HCT116 (cell line): ENCODE data around the gene NFASC. TPM values are rescaled to one million over a fixed set of nuclear protein-coding genes. Genes with fewer than 3 reads are reported as not detected.

ENCODE experiments used
- ATAC-seq: fragments of 200-7000 bp; cut with Tn5 transposase; 2 replicates; pipeline ENCODE4 v1.9.1; 2020; ENCODE audit warnings: mild to moderate bottlenecking, moderate library complexity
- BruUV-seq: library from RNA; stranded (reverse); fragments of 400-500 nt; replicated peaks from 2 replicates; lab custom pipeline; 2021; lab: Mats Ljungman, UMichigan
- CTCF ChIA-PET: fragments of 300-600 bp; sonication (Branson Sonifier 250); formaldehyde crosslinking; loops from one replicate; lab custom pipeline; 2021; ENCODE audit warnings: antibody characterized with exemption; lab: Charles Lee
- POLR2A ChIA-PET: fragments of 300-600, 350-600 bp; sonication (Branson Sonifier 250); formaldehyde crosslinking; loops from one replicate; lab custom pipeline; 2021; ENCODE audit warnings: antibody characterized with exemption; lab: Charles Lee
- RAD21 ChIA-PET, 2 experiments: fragments of 300-600 bp; sonication (Branson Sonifier 250); formaldehyde crosslinking; loops; one replicate each; lab custom pipeline; 2023; ENCODE audit warnings: low total read pairs in 2 of 2; ENCODE audit not compliant: uncharacterized antibody in 2 of 2, unreplicated experiment in 2 of 2, low non-redundant PET in 1 of 2; lab: Charles Lee
- DNase-seq: peaks from one replicate; pipeline ENCODE4 v3.0.0-alpha.2; 2010; ENCODE audit warnings: low read depth, low spot score
- H2AFZ ChIP-seq: fragments of 200-600 bp; shearing (Covaris generic), sonication (generic); 2 replicates; pipeline ENCODE4 v1.6.1; 2017; ENCODE audit warnings: low read depth, mixed run types, mixed read lengths, antibody characterized with exemption, low read length; ENCODE audit not compliant: poor library complexity, severe bottlenecking
- H3K27ac ChIP-seq: 2 replicates; pipeline ENCODE4 v1.5.1; 2012; ENCODE audit warnings: low read depth, low read length
- H3K27me3 ChIP-seq: fragments of 200-600 bp; sonication (generic); 2 replicates; pipeline ENCODE4 v1.6.1; 2016; ENCODE audit warnings: mixed run types, low read length, mixed read lengths; ENCODE audit not compliant: insufficient read depth
- H3K36me3 ChIP-seq, 2 experiments: fragments of 200-500 bp in 1 of 2; fragments of 200-600 bp in 1 of 2; sonication (Bioruptor generic) in 1 of 2; sonication (generic) in 1 of 2; 2 replicates each; pipeline versions ENCODE4 v1.5.1 to v1.6.1; 2014 to 2016; ENCODE audit warnings: low read length in 2 of 2, inconsistent platforms in 1 of 2, mixed read lengths in 1 of 2, mixed run types in 1 of 2; ENCODE audit not compliant: insufficient read depth in 2 of 2, control insufficient read depth in 1 of 2
- H3K4me1 ChIP-seq, 2 experiments: fragments of 200-600 bp in 1 of 2; sonication (generic) in 1 of 2; 2 replicates each; pipeline versions ENCODE4 v1.5.1 to v1.6.1; 2012 to 2017; ENCODE audit warnings: low read length in 2 of 2, inconsistent platforms in 1 of 2, mild to moderate bottlenecking in 1 of 2, mixed read lengths in 1 of 2, mixed run types in 1 of 2, moderate library complexity in 1 of 2; ENCODE audit not compliant: insufficient read depth in 2 of 2, control insufficient read depth in 1 of 2
- H3K4me2 ChIP-seq: fragments of 200-600 bp; sonication (generic); 2 replicates; pipeline ENCODE4 v1.6.1; 2017; ENCODE audit warnings: mixed run types, low read length, mixed read lengths
- H3K4me3 ChIP-seq, 2 experiments: fragments of 200-600 bp in 1 of 2; sonication (generic) in 1 of 2; replicated peaks in 1 of 2; 2 replicates each; pipeline ENCODE4 v1.5.1; 2011 to 2016; ENCODE audit warnings: low read length in 2 of 2, control low read depth in 1 of 2, low read depth in 1 of 2, mild to moderate bottlenecking in 1 of 2, mixed read lengths in 1 of 2, mixed run types in 1 of 2
- H3K79me2 ChIP-seq: fragments of 200-600 bp; sonication (generic); 2 replicates; pipeline ENCODE4 v1.6.1; 2017; ENCODE audit warnings: mild to moderate bottlenecking, mixed run types, low read length, moderate library complexity, mixed read lengths; ENCODE audit not compliant: insufficient read depth
- H3K9ac ChIP-seq: fragments of 200-600 bp; sonication (generic); 2 replicates; pipeline ENCODE4 v1.6.1; 2016; ENCODE audit warnings: low read length, mixed read lengths
- H3K9me2 ChIP-seq: fragments of 200-600 bp; sonication (generic), shearing (Covaris generic); 2 replicates; pipeline ENCODE4 v1.6.1; 2017; ENCODE audit warnings: mixed run types, mild to moderate bottlenecking, moderate library complexity; ENCODE audit not compliant: insufficient read depth
- H3K9me3 ChIP-seq, 2 experiments: fragments of 200-500 bp in 1 of 2; fragments of 200-600 bp in 1 of 2; sonication (Bioruptor generic) in 1 of 2; sonication (generic) in 1 of 2; 2 replicates each; pipeline ENCODE4 v1.6.1; 2014 to 2017; ENCODE audit warnings: low read length in 2 of 2, mixed read lengths in 2 of 2, inconsistent platforms in 1 of 2, low read depth in 1 of 2, mild to moderate bottlenecking in 1 of 2, mixed run types in 1 of 2, moderate library complexity in 1 of 2; ENCODE audit not compliant: control insufficient read depth in 1 of 2, insufficient read depth in 1 of 2
- H4K20me1 ChIP-seq: fragments of 200-600 bp; sonication (generic), shearing (Covaris generic); 2 replicates; pipeline ENCODE4 v1.6.1; 2017; ENCODE audit warnings: mixed run types, mild to moderate bottlenecking, moderate library complexity; ENCODE audit not compliant: insufficient read depth
- ATF3 ChIP-seq: IDR thresholded peaks from 2 replicates; pipeline ENCODE4 v1.6.1; 2012
- CEBPB ChIP-seq: IDR thresholded peaks from 2 replicates; pipeline ENCODE4 v1.6.1; 2012; ENCODE audit warnings: low read depth
- EZH2phosphoT487 ChIP-seq: fragments of 200-600 bp; IDR thresholded peaks from 2 replicates; pipeline ENCODE4 v1.6.1; 2018; ENCODE audit warnings: antibody characterized with exemption, borderline replicate concordance
- FOSL1 ChIP-seq: IDR thresholded peaks from 2 replicates; pipeline ENCODE4 v1.6.1; 2012; ENCODE audit warnings: low read depth
- POLR2A ChIP-seq: IDR thresholded peaks from 2 replicates; pipeline ENCODE4 v1.7.0; 2011; ENCODE audit warnings: borderline replicate concordance; ENCODE audit not compliant: insufficient read depth, insufficient read length; ENCODE audit errors: extremely low read depth
- POLR2AphosphoS5 ChIP-seq: IDR thresholded peaks from 2 replicates; pipeline ENCODE4 v1.6.1; 2011; ENCODE audit warnings: mild to moderate bottlenecking, low read depth, low read length, moderate library complexity
- RAD21 ChIP-seq: IDR thresholded peaks from 2 replicates; pipeline ENCODE4 v1.6.1; 2012; ENCODE audit warnings: low read depth, mild to moderate bottlenecking
- YY1 ChIP-seq: IDR thresholded peaks from 2 replicates; pipeline ENCODE4 v1.6.1; 2011; ENCODE audit warnings: low read length, low read depth, moderate library complexity, mild to moderate bottlenecking; ENCODE audit not compliant: insufficient replicate concordance; ENCODE audit errors: extremely low read depth
- ZBTB33 ChIP-seq: IDR thresholded peaks from 2 replicates; pipeline ENCODE4 v1.6.1; 2011; ENCODE audit warnings: mild to moderate bottlenecking, low read length, moderate library complexity; ENCODE audit not compliant: insufficient replicate concordance; ENCODE audit errors: extremely low read depth
- intact Hi-C: fragments of 100-400 bp; cut with micrococcal nuclease; formaldehyde crosslinking; loops from 2 replicates; pipeline ENCODE4 v1.10.0; 2022
- total RNA-seq: library from RNA; stranded (reverse); gene quantifications from one replicate; pipeline ENCODE4 v1.2.1, GENCODE V29; 2021; ENCODE audit not compliant: unreplicated experiment

The NFASC gene
- total RNA-seq, 1 experiment from 2014 or later, result 0.57 TPM

GRCh38 chr1:205028390-205028789 is 157.7 kb downstream of the NFASC start:
- H3K27me3 ChIP-seq, result no peaks in the 10 kb centered on the region
- no TSS peak for BruUV-seq

More at GRCh38 chr1:205028390-205028789, 157.7 kb downstream of the NFASC start:
- Histone ChIP-seq H3K4me2 (no peak overlapping the region), H4K20me1 (no peaks in the 10 kb centered on the region), H3K79me2 (no peaks in the 10 kb centered on the region), H3K9me3 (no peaks in the 10 kb centered on the region), H2AFZ (no peak overlapping the region), H3K4me1 (no peaks in the 10 kb centered on the region), H3K4me3 (no peak overlapping the region), H3K36me3 (no peaks in the 10 kb centered on the region), H3K9ac (no peak overlapping the region), H3K9me2 (no peaks in the 10 kb centered on the region), H3K27ac (no peak overlapping the region)
- TF ChIP-seq ZBTB33 (no peak), EZH2phosphoT487 (no peak), ATF3 (no peak), FOSL1 (no peak), CEBPB (no peak), RAD21 (no peak), POLR2AphosphoS5 (no peak), YY1 (no peak), POLR2A (no peak)
- RAD21 ChIA-PET, result no interaction called here
- CTCF ChIA-PET, result no interaction called here
- POLR2A ChIA-PET, result no interaction called here
- no peak for ATAC-seq
- no peak for DNase-seq
- intact Hi-C loops, result no loop called here
